Heart left ventricle (tissue), 16 donors: Measurements from ENCODE around the gene DCTPP1. TPM values are rescaled to one million over a fixed set of nuclear protein-coding genes. Genes with fewer than 3 reads are reported as not detected.
A peak's percentile ranks its signal among the peaks of the same experiment; 100 is the strongest.
"Not testable (repeated sequence)": the region's sequence is repeated elsewhere in the genome, so short reads cannot be mapped to it uniquely, and the experiment has no call there.

Experiments
- ATAC-seq, 4 donors: fragments of 200-7000 bp; cut with Tn5 transposase; one replicate each; pipeline ENCODE4 v1.9.1; 2020 to 2022; ENCODE audit warnings: moderate library complexity in 4 of 4, mild to moderate bottlenecking in 3 of 4, moderate number of reproducible peaks in 1 of 4
- DNase-seq, 5 donors: peaks; one replicate each; pipeline ENCODE4 v3.0.0-alpha.2; 2020
- H3K27ac ChIP-seq, 12 donors: fragments of 200-600 bp; sonication (generic) in 4 of 12; one replicate each; pipeline versions ENCODE4 v1.5.0 to v1.8.0; 2016 to 2022; ENCODE audit warnings: mild to moderate bottlenecking in 2 of 12
- H3K27me3 ChIP-seq, 9 donors: fragments of 200-600 bp; sonication (generic) in 2 of 9; one replicate each; pipeline versions ENCODE4 v1.5.1 to v1.8.0; 2016 to 2022; ENCODE audit warnings: mild to moderate bottlenecking in 3 of 9
- H3K36me3 ChIP-seq, 9 donors: fragments of 200-600 bp; sonication (generic) in 2 of 9; one replicate each; pipeline versions ENCODE4 v1.5.0 to v1.8.0; 2018 to 2022; ENCODE audit warnings: mild to moderate bottlenecking in 2 of 9
- H3K4me1 ChIP-seq, 12 donors: fragments of 200-600 bp; sonication (generic) in 4 of 12; one replicate each; pipeline versions ENCODE4 v1.5.0 to v1.8.0; 2016 to 2022; ENCODE audit warnings: mild to moderate bottlenecking in 3 of 12
- H3K4me3 ChIP-seq, 12 donors: fragments of 200-600 bp; sonication (generic) in 4 of 12; one replicate each; pipeline versions ENCODE4 v1.5.0 to v1.8.0; 2017 to 2022; ENCODE audit warnings: mild to moderate bottlenecking in 9 of 12, moderate library complexity in 4 of 12
- H3K9me3 ChIP-seq, 12 donors: fragments of 200-600 bp; sonication (generic) in 4 of 12; one replicate each; pipeline versions ENCODE4 v1.5.0 to v1.8.0; 2016 to 2022; ENCODE audit warnings: mild to moderate bottlenecking in 1 of 12
- POLR2A ChIP-seq, 2 donors: fragments of 450-650 bp; IDR thresholded peaks; one replicate each; pipeline ENCODE4 v1.6.1; 2017; ENCODE audit warnings: antibody characterized with exemption in 2 of 2, mild to moderate bottlenecking in 2 of 2, moderate library complexity in 2 of 2
- WGBS, 4 donors: extraction: QIAGEN DNeasy Blood & Tissue Kit in 2 of 4; methylation state at CpG; one replicate each; pipeline versions ENCODE4 v1.1.5 to v1.1.7; 2013 to 2018; 5-methylcytosine and 5-hydroxymethylcytosine counted together
- intact Hi-C, 10 donors: fragments of 100-400 bp; cut with DNase I; formaldehyde crosslinking; loops; one replicate each; pipeline versions ENCODE4 v1.11.1 to v1.14.2; 2022
- polyA plus RNA-seq, 2 donors: library from polyadenylated mRNA; stranded (reverse); fragments of 200-250 nt; gene quantifications; one replicate each; pipeline ENCODE4 v1.2.3, GENCODE V29; 2013
- total RNA-seq, 9 donors: library from RNA; depleted of rRNA in 2 of 9; stranded (reverse); fragments of >200 nt in 2 of 9; fragmentation: NEBNext Ultra II Directional in 3 of 9; extraction: Animal tissue kit (Norgen Biotek cat#: 25700) in 3 of 9; gene quantifications; one replicate each; pipeline versions ENCODE4 v1.1.0 to v1.2.4, GENCODE V29; 2016 to 2023
- TF ChIP-seq, protein P1 (sequence below), 12 donors: fragments of 200-600 bp; sonication (generic) in 4 of 12; IDR thresholded peaks; one replicate each; pipeline versions ENCODE4 v1.5.0 to v1.8.0; 2018 to 2022; ENCODE audit warnings: antibody characterized with exemption in 12 of 12, mild to moderate bottlenecking in 5 of 12
- donor health status: ischemic (EF 13 %, LVEDD 7.1; RV severe dilation, severe dysfunction).
- donor health status: healthy with polysubstance abuse.
- donor health status: DM: no; HTN: yes; CAD: no.
- donor health status: DM: no; HTN: no; CAD: no.
- donor health status: ischemic (EF 25% LVEDD 6.9; RV normal size, moderate dysfunction).
- donor health status: ischemic (EF 25% LVEDD 5.7; RV mildly dilated, moderate dysfunction).
- donor health status: healthy.
- donor health status: DM: yes; HTN: yes; CAD: no.
- donor health status: ischemic (EF 35%, LVEDD 5.7; RV mildly dilated, moderate dysfunction).
- donor health status: nonischemic (EF 11% LVEDD 7.7; RV severe dilation, severe dysfunction).
- donor health status: DM: yes; HTN: yes; CAD: no.
- donor health status: PGD.
- donor health status: ischemic (EF 29% LVEDD 5.4; RV normal size, mild dysfunction).
- donor health status: nonischemic (EF 23%, LVEDD 6.1; RV moderate dilation, normal function).

Gene DCTPP1
- total and polyA plus RNA-seq, 11 donors = 13.8 to 68.7 (median 28.4) TPM

DNA sequence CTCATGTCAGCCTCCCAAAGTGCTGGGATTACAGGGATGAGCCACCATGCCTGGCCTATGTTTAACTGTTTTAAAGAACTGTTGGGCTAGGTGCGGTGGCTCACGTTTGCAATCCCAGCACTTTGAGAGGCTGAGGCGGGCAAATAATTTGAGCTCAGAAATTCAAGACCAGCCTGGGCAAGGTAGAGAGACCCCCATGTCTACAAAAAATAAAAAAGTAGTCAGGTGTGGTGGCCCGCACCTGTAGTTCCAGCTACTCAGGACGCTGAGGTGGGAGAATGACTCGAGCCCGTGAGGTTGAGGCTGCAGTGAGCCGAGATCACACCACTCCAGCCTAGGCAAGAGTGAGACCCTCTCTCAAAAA lies 40.8 kb upstream of the DCTPP1 start:
- ATAC-seq (no peak), DNase-seq (no peak)
- intact Hi-C loops = no loop called here
- Histone ChIP-seq H3K4me3 (no peak overlapping the region), H3K27me3 (peaks cover 5 to 43% (median 10%) of the 10 kb centered on the region in 9 donors), H3K27ac (peak overlapping the region in 1 of 12 donors; percentile 80), H3K4me1 (peaks cover 0 to 52% (median 0%) of the 10 kb centered on the region in 12 donors), H3K36me3 (no peaks in the 10 kb centered on the region), H3K9me3 (no peaks in the 10 kb centered on the region)
- 80 to 93% (median 85%) methylated on average over 8 of the region's 8 CpGs for WGBS, 4 donors
- no peak for TF ChIP-seq POLR2A (IDR thresholded peaks at IDR 0.05)
- TF ChIP-seq, protein P1, sequence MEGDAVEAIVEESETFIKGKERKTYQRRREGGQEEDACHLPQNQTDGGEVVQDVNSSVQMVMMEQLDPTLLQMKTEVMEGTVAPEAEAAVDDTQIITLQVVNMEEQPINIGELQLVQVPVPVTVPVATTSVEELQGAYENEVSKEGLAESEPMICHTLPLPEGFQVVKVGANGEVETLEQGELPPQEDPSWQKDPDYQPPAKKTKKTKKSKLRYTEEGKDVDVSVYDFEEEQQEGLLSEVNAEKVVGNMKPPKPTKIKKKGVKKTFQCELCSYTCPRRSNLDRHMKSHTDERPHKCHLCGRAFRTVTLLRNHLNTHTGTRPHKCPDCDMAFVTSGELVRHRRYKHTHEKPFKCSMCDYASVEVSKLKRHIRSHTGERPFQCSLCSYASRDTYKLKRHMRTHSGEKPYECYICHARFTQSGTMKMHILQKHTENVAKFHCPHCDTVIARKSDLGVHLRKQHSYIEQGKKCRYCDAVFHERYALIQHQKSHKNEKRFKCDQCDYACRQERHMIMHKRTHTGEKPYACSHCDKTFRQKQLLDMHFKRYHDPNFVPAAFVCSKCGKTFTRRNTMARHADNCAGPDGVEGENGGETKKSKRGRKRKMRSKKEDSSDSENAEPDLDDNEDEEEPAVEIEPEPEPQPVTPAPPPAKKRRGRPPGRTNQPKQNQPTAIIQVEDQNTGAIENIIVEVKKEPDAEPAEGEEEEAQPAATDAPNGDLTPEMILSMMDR (IDR thresholded peaks at IDR 0.05) = no peak

DNA sequence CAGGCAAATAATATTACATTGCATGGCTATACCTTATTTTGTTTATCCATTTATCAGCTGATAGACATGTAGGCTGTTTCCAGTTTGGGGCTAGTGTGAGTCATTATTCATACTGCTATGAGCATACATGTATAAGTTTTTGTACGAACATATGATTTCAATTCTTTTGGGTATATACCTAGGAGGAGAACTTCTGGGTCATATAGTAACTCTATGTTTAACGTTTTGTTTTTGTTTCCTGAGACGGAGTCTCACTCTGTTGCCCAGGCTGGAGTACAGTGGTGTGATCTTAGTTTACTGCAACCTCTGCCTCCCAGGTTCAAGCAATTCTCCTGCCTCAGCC lies 40.3 kb upstream of the DCTPP1 start:
- Histone ChIP-seq H3K4me3 (no peak overlapping the region), H3K27ac (peak overlapping the region in 1 of 12 donors; percentile 80), H3K4me1 (peaks cover 0 to 52% (median 0%) of the 10 kb centered on the region in 12 donors), H3K9me3 (no peaks in the 10 kb centered on the region), H3K27me3 (peaks cover 5 to 38% (median 10%) of the 10 kb centered on the region in 9 donors), H3K36me3 (no peaks in the 10 kb centered on the region)
- no peak for DNase-seq
- no peak for TF ChIP-seq POLR2A (IDR thresholded peaks at IDR 0.05)
- TF ChIP-seq, protein P1 (IDR thresholded peaks at IDR 0.05) = no peak
- no peak for ATAC-seq
- intact Hi-C loops = no loop called here
- 76 to 80% (median 80%) methylated on average over 3 of the region's 3 CpGs for WGBS, 4 donors

DNA sequence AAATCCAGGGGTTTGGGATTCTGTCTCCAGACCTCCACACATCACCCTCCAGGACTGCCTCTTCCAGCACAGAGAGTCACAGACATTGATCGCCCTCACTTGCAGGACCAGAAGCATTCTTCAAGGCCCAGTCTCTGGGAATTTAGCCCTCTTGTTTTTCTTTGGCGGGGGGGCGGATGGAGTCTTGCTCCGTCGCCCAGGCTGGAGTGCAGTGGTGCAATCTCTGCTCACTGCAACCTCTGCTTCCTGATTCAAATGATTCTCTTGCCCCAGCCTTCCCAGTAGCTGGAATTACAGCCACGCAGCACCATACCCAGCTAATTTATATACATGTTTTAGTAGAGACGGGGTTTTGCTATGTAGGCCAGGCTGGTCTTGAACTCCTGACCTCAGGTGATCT lies 34.2 kb upstream of the DCTPP1 start:
- DNase-seq (no peak), ATAC-seq (no peak)
- H3K27me3 ChIP-seq = peaks cover 0 to 2% (median 0%) of the 10 kb centered on the region in 9 donors
- no peak overlapping the region for H3K4me3 ChIP-seq
- H3K4me1 ChIP-seq = peaks cover 0 to 24% (median 0%) of the 10 kb centered on the region in 12 donors
- H3K9me3 ChIP-seq = no peaks in the 10 kb centered on the region
- 92 to 94% (median 92%) methylated on average over 7 of the region's 7 CpGs for WGBS, 4 donors
- no peak overlapping the region for H3K27ac ChIP-seq
- intact Hi-C loops = no loop called here
- TF ChIP-seq POLR2A (IDR thresholded peaks at IDR 0.05) = no peak
- TF ChIP-seq, protein P1 (IDR thresholded peaks at IDR 0.05) = no peak
- H3K36me3 ChIP-seq = no peaks in the 10 kb centered on the region

DNA sequence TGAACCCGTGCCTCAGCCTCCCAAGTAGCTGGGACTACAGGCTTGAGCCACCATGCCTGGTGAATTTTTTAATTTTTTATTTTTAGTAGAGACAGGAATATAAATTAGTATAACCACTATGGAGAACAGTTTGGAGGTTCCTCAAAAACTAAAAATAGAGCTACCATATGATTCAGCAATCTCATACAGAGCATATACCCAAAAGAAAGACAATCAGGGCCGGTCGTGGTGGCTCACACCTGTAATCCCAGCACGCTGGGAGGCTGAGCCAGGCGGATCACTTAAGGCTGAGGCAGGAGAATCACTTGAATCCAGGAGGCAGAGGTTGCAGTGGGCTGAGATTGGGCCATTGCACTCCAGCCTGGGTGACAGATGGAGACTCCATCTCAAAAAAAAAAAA lies 31.6 kb upstream of the DCTPP1 start:
- H3K9me3 ChIP-seq, ATAC-seq, H3K27ac ChIP-seq, DNase-seq, intact Hi-C loops, H3K4me3 ChIP-seq, H3K36me3 ChIP-seq, H3K27me3 ChIP-seq: not testable (repeated sequence)
- H3K4me1 ChIP-seq = peaks cover 0 to 31% (median 0%) of the 10 kb centered on the region in 12 donors
- WGBS, 4 donors = 80 to 92% (median 84%) methylated on average over 5 of the region's 5 CpGs

DNA sequence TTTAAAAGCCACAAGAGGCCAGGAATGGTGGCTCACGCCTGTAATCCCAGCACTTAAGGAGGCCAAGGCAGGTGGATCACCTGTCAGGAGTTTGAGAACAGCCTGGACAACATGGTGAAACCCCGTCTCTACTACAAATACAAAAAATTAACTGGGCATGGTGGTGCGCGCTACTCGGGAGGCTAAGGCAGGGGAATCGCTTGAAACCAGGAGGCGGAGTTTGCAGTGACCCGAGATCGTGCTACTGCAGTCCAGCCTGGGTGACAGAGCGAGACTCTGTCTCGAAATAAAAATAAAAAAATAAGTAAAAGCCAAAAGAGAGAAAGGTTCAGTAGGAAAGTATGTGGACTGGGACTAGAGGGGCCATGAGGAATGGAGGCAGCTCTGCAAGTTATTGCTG lies 29.6 kb upstream of the DCTPP1 start:
- Histone ChIP-seq H3K4me1 (peaks cover 0 to 31% (median 0%) of the 10 kb centered on the region in 12 donors), H3K27ac (peak overlapping the region in 1 of 12 donors; percentile 83), H3K9me3 (no peaks in the 10 kb centered on the region), H3K27me3 (no peaks in the 10 kb centered on the region), H3K36me3 (no peaks in the 10 kb centered on the region), H3K4me3 (no peak overlapping the region)
- WGBS, 4 donors = 83 to 89% (median 88%) methylated on average over 11 of the region's 11 CpGs
- intact Hi-C loops = loop anchor here in 2 of 10 donors (5.0 kb wide), 2 partner anchors 53 to 143 kb away; no protein-coding TSS in a partner anchor
- DNase-seq (no peak), ATAC-seq (no peak)
- no peak for TF ChIP-seq POLR2A (IDR thresholded peaks at IDR 0.05)
- TF ChIP-seq, protein P1 (IDR thresholded peaks at IDR 0.05) = no peak
